Central memory CD4-positive, alpha-beta T cell (primary cell): ENCODE measurements around the gene TRH.
"Not testable (repeated sequence)": the region's sequence is repeated elsewhere in the genome, so short reads cannot be mapped to it uniquely, and the experiment has no call there.

ENCODE experiments used
- DNase-seq: peaks from one replicate; pipeline ENCODE4 v3.0.0; 2022

Gene TRH

DNA sequence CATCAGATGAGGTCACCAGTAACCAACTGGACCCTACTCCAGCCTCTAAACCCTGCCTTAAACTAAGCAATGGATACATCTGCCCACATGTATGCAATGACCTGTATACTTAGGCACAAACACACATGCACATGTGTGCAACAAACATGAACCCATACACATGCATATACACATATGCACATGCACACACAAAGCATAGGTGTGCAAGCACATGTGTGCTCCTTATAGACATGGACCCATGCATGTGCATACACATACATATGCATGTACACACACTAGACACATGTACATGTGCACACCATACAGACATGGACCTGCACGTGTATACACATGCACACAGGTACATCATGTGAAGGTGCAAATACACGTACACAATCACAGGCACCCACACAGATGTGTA, 8.6 kb upstream of the TRH start:
- no peak for DNase-seq

DNA sequence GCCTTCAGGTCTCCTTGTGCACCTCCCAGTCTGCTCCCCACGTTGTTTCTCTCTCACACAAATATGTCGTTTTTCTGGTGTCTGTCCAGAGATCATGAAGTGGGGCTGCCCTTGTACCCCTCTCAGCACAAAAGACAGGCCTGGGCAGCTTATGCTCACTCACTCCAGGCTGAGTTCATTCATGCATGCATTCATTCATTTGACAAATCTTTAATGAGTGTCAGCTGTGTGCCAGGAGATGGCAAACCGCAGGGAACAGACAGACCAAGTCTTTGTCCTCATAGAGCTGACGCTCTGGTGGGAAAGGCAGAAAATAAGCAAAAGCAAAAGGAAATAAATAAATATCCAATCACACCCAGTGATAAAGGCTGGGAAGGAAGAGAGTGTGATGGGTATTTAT, 7.6 kb upstream of the TRH start:
- no peak for DNase-seq

DNA sequence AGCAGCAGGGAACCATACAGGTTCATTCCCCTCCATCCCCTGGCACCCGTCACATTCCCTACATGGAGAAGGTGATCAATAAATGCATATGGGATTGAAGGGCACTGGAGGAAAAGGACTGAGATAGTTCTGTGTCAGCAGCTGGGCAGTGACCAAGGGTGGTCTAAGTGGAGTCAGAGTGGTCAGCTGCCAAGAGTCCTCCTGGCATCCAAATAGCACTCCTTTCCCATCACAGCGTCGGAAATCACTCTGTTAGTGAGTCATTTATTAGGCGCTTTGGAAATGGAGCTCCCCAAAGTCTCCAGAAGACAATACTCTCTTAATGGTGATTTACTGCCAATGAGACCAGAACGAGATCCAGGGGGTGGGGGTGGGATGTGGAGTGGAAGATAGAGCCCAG, 6.8 kb upstream of the TRH start:
- no peak for DNase-seq

DNA sequence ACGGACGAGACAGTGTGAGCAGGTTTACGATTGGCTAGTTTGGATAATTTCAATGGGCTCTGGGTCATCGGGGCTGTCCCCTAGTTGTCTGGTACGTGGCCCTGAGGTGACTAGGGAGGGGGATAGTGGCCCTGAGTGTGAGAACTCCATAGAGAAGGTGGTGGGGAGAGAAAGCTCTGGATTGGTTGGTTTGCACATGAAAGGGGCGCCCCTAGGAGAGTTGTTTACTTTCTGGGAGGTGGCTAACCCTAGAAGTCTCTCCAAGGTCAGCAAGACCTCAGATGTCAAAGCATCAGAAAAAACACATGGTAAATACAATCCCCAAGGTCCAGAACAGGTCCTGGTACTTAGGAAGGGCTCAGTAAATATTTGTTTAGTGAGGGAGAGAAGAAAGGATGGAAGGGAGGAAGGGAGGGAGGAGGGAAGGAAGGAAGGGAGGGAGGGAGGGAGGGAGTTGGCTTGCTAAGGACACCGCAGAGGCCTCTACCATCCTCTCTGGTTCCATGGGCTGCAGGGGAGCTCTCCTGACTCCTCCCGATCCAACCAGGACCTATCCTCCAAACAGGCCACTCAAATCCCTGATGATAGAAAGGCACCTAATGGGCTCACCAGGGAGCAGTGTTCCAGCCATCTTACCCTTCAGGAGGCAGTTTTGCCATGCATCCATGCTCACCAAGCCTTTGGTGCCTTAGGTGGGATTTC, 3.0 kb upstream of the TRH start:
- no peak for DNase-seq

DNA sequence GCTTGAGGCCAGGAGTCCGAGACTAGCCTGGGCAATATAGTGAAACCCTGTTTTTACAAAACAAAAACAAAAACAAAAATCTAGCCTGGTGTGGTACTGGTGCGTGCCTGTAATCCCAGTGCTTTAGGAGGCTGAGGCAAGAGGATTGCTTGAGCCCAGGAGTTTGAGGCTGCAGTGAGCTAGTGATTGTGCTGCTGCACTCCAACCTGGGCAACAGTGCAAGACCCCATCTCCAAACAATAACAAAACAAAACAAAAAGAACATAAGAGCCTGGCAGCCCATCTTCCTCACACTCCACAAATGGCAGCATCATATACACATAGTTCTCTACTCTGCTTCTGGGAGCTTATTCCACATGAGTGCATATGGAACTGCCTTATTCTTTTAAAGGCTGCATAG, 2.2 kb upstream of the TRH start:
- no peak for DNase-seq

DNA sequence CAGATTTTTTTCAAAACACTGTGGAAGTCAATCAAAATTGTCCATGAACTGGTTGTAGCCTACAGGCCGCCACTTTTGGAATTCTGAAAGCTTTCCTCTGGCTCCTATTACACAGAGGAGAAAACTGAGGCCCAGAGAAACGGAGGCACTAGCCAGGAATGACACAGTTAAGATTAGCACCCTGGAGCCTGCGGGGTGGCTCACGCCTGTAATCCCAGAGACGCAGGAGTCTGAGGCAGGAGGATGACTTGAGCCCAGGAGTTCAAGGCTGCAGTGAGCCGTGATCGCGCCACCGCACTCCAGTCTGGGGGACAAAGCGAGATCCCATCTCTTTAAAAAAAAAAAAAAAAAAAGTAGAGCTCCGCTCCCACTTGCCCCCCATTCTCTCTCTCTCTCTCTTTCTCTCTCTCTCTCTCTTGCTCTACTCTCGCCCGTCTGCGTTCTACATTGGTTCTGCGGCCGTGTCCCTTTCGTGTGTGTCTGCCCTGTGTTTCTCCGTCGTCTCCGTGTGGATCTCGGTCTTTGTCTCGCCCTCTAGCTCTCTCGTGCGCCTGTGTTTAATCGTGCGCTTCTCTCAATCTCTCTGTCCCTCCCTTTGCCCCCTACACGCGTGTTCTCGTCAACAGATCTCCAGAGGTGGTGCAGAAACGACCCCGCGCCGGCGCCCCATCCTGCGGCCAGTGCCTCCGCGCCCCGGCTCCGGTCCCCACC, 512 bp upstream of the TRH start:
- no peak for DNase-seq

DNA sequence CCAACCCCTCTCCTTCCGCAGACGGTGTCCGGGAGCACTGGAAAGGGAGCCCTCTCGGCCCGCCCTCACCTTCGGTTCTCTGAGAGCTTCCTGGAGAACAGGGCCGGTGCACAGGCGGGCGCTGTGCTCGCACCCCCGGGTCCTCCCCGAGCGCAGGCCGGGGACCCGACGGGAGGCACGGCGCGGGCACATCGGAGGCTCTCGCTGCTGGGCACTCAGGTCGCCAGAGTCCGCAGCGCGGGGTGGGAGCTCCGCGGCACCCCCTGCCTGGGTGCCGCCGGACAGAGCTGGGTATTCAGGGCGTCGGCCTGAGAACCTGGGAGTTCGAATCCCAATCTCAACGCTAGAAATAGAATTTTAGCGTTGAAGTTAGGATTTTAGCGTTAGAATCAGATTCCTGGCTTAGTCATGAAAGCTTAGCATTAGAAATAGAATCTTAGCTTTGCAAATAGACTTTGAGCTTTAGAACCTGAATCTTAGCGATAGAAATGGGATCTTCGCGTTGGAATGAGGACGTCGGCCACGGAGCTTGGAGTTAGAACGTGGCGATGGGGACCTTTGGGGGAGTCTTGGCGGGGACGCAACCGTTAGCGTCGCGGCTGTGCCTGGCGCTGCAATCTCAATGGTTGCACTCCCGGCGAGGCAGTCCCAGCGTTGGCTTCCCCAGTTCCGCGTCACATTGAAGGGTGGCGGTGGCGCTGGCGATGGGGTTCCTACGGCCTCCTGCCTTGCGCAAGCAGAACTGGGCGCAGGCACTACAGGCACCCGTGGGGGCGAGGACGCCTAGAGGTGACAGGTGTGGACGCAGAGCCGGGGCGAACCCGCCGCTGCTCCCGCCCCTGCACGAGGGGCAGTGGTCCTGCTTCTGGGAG, 549 bp downstream of the TRH start:
- no peak for DNase-seq

DNA sequence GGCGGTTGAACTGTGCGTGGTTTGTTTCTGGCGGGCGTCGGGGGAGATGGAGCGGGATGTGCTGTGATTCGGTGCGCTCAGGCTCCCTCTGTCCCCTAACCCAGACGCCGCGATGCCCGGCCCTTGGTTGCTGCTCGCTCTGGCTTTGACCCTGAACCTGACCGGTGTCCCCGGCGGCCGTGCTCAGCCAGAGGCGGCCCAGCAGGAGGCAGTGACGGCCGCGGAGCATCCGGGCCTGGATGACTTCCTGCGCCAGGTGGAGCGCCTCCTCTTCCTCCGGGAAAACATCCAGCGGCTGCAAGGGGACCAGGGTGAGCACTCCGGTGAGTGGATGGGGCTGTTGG, 1.2 kb downstream of the TRH start:
- DNase-seq = no peak

DNA sequence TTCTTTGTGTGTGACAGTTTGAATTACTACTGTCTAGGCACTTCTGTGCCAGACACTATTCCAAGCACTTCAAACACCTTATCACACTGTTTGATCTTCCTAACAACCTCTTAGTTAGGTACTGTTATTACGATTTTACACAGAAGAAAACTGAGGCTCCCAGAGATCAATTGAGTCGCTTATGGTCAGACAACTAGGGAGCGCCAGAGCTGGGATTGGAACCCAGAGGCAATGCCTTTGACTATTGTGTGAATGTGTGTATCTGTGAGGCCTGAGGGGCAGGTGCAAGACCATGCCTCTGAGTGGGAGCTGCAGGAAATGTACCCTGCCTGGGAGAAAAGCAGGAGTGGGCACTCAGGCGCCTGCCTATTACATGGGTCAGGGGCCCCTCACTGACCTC, 1.8 kb downstream of the TRH start:
- DNase-seq = no peak

DNA sequence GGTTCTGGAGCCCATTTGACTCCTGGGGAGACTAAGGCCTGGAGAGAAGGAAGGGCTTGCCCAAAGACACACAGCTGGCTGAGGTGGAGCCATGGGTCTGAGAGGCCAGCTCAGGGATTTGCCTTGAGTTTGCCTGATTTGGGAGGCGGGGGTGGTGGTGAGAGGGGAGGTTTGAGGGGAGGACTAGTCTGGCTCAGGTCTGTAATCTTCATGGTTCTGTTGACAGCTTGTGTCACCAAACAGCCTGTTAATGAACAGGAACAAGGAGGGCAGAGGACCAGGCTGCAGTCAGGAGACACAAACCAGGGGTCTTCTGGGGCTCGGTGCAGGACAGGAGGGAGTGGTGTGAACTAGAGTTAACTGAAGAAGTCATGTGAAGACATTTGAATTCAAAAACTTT, 3.6 kb downstream of the TRH start:
- no peak for DNase-seq

DNA sequence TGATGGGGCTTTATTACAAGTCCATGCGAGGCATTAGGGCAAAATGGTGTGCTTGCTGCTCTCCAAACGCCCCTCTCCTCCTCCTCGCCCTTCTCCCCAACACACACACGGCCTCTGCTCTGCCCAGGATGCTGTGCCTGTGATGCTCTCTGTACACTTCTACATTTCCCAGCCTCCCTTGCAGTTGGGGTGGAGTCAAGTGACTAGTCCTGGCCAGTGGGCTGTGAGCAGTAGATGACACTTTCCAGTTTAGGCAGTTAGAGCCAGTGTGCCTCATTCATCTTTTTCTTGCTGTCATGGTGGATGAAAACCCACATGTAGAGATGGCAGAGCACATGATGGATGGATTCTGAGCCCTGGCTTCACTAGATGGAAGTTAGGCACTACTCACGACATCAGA, 5.4 kb downstream of the TRH start:
- no peak for DNase-seq

DNA sequence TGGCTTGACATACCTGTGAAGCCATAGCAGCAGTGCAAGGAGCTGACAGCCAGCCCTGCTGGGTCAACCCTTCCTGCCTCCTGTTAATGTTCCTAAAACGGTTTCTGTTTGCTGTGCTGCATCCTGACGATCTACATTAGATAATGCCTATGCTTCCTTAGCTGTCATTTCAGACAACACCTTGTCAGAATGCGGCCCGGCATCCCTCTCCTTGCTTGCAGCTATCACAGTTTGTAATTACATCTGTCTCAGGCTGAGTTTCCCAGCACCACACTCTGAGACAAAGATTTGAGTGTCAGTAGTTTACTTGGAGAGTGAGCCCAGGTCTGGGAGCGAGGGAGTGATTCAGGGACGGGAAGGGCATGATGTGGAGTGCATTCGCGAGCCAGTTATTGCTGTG, 9.0 kb downstream of the TRH start:
- DNase-seq = no peak

DNA sequence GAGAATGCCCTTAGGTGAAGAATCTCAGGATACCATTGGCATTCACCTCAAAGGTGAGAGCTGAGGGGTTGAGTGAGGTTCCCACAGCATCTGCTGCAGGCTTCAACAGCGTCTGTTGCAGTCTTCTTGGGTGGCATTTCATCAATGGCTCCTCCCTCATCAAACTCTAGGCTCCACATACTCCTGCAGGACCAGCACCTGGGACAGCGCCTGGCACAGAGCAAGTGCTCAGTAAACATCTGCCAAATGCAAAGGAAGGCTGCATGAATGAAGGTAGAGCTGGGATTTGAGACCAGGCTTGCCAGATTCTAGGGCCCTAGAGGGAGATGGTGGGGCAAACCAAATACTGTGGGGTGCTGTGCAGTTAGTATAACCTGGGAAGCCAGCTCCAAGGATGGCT, 9.6 kb downstream of the TRH start:
- DNase-seq = no peak

DNA sequence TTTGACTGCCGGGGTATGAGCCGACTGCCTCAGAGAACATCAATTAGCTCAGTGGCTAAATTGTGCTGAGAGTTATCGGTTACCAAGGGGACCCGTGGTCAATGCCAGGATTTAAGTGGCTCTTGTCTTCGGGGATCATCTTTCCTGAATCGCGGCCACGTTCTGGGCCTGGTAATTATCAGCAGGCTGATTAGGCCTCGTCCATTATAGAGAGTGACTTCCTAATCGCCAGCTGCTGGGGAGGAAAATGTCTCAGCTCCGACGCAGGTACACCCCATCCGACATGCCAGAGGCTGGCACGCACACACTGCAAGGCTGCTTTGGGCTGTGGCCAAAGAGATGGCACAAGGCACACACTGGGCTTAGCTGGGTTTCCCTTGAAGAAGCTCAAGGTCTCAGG, 10.6 kb downstream of the TRH start:
- DNase-seq = no peak

DNA sequence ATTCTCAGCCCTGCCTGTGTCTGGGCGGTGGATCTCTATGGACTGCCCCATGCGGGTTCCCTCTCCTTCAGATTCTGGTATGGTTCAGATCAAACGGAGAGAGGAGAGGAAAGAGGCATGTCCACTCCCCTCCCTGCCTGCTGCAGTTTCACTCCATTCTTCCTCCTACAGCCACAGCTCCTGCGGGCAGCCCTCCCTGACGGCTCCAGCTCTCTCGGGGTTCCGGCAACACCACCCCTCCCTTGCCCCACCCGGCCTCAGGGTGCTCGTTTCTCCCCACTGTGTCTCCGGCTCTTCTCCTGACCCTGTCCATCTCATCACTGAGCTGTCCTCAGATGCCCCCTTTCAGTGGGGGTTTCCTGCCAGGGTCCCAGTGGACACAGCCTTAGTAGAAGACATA, 13.9 kb downstream of the TRH start:
- no peak for DNase-seq

DNA sequence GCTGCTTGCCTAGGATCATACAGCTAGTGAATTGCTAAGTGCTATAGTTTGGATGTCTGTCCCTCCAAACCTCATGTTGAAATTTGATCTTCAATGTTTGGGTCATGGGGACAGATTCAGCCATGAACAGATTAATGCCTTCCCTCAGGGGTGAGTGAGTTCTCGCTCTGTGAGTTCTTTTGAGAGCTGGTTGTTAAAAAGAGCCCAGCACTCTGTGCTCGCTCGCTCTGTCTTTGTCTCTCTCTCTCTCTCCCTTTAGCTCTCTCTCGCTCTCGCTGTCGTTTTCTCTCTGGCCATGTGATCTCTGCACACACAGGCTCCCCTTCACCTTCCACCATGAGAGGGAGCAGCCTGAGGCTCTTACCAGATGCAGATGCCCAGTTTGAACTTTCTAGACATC, 14.9 kb downstream of the TRH start:
- DNase-seq = no peak

DNA sequence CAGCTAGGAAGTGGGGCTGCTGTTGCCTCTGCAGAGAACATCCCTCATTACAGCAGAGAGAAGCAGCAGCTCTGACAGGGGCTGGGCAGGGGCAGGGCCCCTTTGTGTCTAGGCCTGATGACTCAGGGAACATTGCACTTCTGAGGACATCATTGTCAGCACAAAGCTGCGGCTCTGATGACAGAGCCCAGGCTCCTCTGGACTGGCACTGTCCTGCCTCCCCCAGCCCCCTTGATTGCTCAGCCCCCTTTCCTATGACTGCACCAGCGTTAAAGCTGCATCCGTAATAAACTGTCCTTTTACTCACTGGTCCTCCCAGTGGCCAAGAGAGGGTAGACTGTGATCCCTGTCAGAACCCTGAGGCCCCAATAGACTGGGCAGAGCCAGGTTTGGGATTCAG, 18.3 kb downstream of the TRH start:
- DNase-seq = no peak

DNA sequence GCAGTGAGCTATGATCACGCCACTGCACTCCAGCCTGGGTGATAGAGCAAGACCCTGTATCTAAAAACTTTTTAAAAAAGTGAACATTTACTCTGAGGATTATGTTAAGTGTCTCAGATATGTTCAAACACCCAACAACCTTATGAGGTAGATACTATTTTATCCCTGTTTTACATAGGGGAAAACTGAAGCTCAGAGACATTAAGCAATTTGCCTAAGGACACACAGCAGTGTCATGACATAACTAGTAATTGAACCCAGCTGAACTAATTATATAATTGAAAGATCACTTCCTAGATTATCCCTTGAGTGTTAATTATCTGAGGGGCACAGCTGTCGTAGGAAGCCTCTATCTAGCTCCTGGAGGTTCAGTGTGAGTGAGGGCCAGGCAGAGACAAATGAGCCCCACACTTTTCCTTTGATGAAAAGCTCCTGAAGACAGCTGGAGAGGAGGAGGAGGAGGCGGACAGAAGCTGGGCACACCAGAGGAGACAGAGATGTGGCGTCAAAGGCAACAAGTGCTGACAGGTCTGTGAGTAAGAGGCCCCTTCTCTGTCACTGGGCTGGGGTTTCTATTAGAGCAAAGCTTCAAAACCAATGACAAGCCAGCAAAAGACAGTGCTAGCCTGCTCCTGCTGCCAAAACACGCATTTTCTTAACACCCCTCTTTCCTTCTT, 20.5 kb downstream of the TRH start:
- no peak for DNase-seq

DNA sequence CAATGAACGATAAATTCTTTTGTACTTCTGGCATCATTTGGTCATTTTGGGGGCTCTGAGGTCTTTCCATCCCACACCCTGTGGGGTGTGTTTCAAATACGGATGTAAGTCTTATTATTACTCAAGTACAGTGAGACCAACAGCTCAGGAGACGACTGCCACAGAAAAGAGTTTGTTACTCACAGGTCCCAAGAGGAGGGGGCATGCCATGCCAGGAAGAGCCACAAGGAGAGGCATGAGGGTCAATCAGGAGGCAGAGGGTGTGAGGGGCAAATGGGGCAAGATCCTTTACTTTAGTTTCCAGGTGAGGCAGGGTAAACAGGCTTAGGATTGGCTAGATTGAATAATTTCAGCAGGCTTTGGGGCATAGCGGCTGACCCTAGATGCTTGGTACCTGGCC, 21.6 kb downstream of the TRH start:
- DNase-seq = no peak

DNA sequence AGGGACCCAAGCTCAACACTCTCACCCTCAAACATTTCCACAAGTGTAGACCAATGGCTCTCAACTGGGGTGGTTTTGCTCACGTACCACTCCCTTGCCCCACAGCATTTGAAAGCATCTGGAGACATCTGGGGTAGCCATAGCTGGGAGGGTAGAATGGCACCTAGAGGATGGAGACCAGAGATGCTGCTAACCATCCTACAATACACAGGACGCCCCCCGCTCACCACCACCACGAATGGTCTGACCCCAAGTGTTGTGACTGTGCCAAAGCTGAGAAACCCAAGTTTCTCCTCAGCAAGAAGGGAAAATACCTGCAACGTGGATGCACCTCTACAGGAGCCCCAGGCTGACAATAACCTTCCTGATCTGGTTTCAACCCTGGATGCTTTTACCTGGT, 24.7 kb downstream of the TRH start:
- not testable (repeated sequence) for DNase-seq

DNA sequence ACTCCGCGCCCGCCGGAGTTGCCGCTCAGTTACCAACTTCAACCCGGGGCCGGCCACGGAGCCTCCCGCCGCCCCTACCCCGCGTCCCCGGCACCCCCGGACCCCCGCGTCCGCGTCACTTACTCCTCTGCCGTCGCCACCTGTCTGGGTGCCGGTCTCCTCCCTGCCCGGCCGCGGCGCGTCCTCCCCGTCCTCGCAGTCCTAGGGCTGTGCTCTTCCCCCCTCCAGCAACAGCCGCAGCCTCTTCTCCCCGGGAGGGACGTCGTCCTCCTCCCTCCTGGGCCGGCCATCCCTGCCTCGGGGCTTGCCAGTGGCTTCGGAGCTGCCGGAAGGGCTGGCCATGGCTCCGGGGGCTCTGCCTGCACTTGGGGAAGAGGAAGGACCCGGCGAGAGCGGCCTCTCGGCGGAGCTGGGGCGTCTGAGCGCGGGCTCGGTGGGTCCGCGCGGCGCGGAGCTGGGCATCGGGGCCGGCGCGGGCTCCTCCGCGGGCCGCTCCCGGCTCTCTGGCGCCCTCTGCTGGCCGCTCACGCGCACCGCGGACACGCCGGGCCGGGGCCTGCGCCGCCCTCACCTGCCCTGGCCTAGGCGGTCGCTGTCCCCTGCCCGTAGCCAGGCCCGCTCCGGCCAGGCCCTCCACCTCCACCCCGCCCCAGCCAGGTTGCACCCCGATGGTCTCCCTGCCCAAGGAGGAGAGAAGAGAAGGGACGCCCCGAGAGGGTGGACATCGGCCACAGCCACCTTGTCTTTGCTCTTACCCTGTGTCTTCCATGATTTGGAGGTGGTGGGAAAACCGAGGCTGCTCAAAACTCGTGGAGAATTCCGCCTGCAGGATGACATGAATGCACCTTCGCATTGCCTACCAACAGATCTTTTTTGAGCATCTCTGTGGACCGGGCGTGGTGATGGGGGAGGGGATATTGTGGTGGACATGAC, 28.4 kb downstream of the TRH start:
- peak; percentile 56 for DNase-seq

DNA sequence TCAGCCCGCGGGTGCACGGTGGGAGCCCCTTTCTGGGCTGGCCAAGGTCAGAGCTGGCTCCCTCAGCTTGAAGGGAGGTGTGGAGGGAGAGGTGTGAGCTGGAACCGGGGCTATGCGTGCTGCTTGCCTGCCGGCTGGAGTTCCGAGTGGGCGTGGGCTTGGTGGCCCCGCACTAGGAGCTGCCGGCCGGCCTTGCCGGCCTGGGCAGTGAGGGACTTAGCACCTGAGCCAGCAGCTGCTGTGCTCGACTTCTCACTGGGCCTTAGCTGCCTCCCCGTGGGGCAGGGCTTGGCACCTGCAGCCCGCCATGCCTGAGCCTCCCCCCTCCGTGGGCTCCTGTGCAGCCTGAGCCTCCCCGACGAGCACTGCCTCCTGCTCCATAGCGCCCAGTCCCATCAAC, 36.0 kb downstream of the TRH start:
- no peak for DNase-seq
